HEK293 (cell line): ENCODE results near the gene PHPT1.

Experiments
- CTCF ChIA-PET: fragments of 350-600 bp; formaldehyde crosslinking; extraction: SDS; loops from one replicate; lab custom pipeline; 2021; ENCODE audit warnings: antibody characterized with exemption; lab: Yijun Ruan, JAX
- POLR2A ChIA-PET: fragments of 300-600 bp; formaldehyde crosslinking; extraction: SDS; loops from one replicate; lab custom pipeline; 2020; ENCODE audit warnings: antibody characterized with exemption, inconsistent platforms; lab: Yijun Ruan, JAX
- H3K27ac ChIP-seq: fragments of 200-500 bp; sonication (Bioruptor generic); 2 replicates; pipeline ENCODE4 v1.5.1; 2014; ENCODE audit warnings: low read depth, low read length, control low read depth, inconsistent platforms; ENCODE audit errors: extremely low read depth
- H3K36me3 ChIP-seq, 2 experiments: fragments of 200-500 bp in 1 of 2; sonication (Bioruptor generic) in 1 of 2; 1 replicate in 1 of 2; 2 replicates in 1 of 2; pipeline ENCODE4 v1.5.1; 2014 to 2017; ENCODE audit warnings: inconsistent platforms in 2 of 2, low read length in 2 of 2; ENCODE audit not compliant: control insufficient read depth in 2 of 2, insufficient read depth in 1 of 2
- H3K4me1 ChIP-seq: fragments of 200-500 bp; sonication (Bioruptor generic); 2 replicates; pipeline ENCODE4 v1.5.1; 2014; ENCODE audit warnings: mild to moderate bottlenecking, low read length, inconsistent platforms; ENCODE audit not compliant: control insufficient read depth, insufficient read depth
- H3K4me3 ChIP-seq: 2 replicates; pipeline ENCODE4 v1.5.1; 2011; ENCODE audit warnings: low read depth, mild to moderate bottlenecking, control low read depth, low read length, moderate library complexity
- H3K9me3 ChIP-seq: fragments of 200-500 bp; sonication (Bioruptor generic); 2 replicates; pipeline ENCODE4 v1.5.1; 2014; ENCODE audit warnings: low read depth, low read length, inconsistent platforms; ENCODE audit not compliant: control insufficient read depth, insufficient read depth
- CTCF ChIP-seq: fragments of 450-650 bp; formaldehyde crosslinking; IDR thresholded peaks from 2 replicates; pipeline ENCODE4 v1.5.1; 2016; ENCODE audit warnings: missing biosample characterization, missing genetic modification characterization
- EGR2 ChIP-seq: fragments of 450-650 bp; formaldehyde crosslinking; IDR thresholded peaks from 2 replicates; pipeline ENCODE4 v1.5.1; 2016; ENCODE audit warnings: low read depth, missing biosample characterization, missing genetic modification characterization
- GFI1B ChIP-seq: fragments of 450-650 bp; formaldehyde crosslinking; IDR thresholded peaks from 2 replicates; pipeline ENCODE4 v1.5.1; 2016; ENCODE audit warnings: missing biosample characterization, missing genetic modification characterization
- GLI4 ChIP-seq: fragments of 450-650 bp; formaldehyde crosslinking; IDR thresholded peaks from 2 replicates; pipeline ENCODE4 v1.5.1; 2016; ENCODE audit warnings: missing biosample characterization, missing genetic modification characterization
- GLIS1 ChIP-seq: fragments of 450-650 bp; formaldehyde crosslinking; IDR thresholded peaks from 2 replicates; pipeline ENCODE4 v1.5.1; 2016; ENCODE audit warnings: missing biosample characterization, missing genetic modification characterization
- GLIS2 ChIP-seq: fragments of 450-650 bp; formaldehyde crosslinking; IDR thresholded peaks from 2 replicates; pipeline ENCODE4 v1.5.1; 2016; ENCODE audit warnings: missing biosample characterization, missing genetic modification characterization
- HOXD13 ChIP-seq: sonication (generic); formaldehyde crosslinking; IDR thresholded peaks from 2 replicates; pipeline ENCODE4 v1.8.0; 2022; ENCODE audit warnings: missing genetic modification reagents, borderline replicate concordance
- MZF1 ChIP-seq: fragments of 450-650 bp; formaldehyde crosslinking; IDR thresholded peaks from 2 replicates; pipeline ENCODE4 v1.5.1; 2017; ENCODE audit warnings: missing biosample characterization, missing genetic modification characterization, borderline replicate concordance
- REST ChIP-seq: fragments of 450-650 bp; formaldehyde crosslinking; IDR thresholded peaks from 2 replicates; pipeline ENCODE4 v1.5.1; 2016; ENCODE audit warnings: missing biosample characterization, missing genetic modification characterization
- ZBTB44 ChIP-seq: fragments of 450-650 bp; IDR thresholded peaks from 2 replicates; pipeline ENCODE4 v1.5.1; 2018; ENCODE audit warnings: missing biosample characterization, mild to moderate bottlenecking, missing genetic modification characterization
- ZBTB8A ChIP-seq: fragments of 450-650 bp; formaldehyde crosslinking; IDR thresholded peaks from 2 replicates; pipeline ENCODE4 v1.5.1; 2016; ENCODE audit warnings: missing biosample characterization, missing genetic modification characterization
- ZNF133 ChIP-seq: fragments of 450-650 bp; formaldehyde crosslinking; IDR thresholded peaks from 2 replicates; pipeline ENCODE4 v1.5.1; 2016; ENCODE audit warnings: missing biosample characterization, missing genetic modification characterization
- ZNF16 ChIP-seq: fragments of 450-650 bp; formaldehyde crosslinking; IDR thresholded peaks from 2 replicates; pipeline ENCODE4 v1.5.1; 2016; ENCODE audit warnings: low read depth, missing biosample characterization, missing genetic modification characterization
- ZNF184 ChIP-seq: fragments of 450-650 bp; IDR thresholded peaks from 2 replicates; pipeline ENCODE4 v1.5.1; 2018; ENCODE audit warnings: missing biosample characterization, mild to moderate bottlenecking, missing genetic modification characterization
- ZNF19 ChIP-seq: fragments of 450-650 bp; formaldehyde crosslinking; IDR thresholded peaks from 2 replicates; pipeline ENCODE4; 2016; ENCODE audit warnings: missing biosample characterization, missing genetic modification characterization, low read depth
- ZNF274 ChIP-seq, 2 experiments: fragments of 200-500 bp in 1 of 2; fragments of 450-650 bp in 1 of 2; sonication (Bioruptor generic) in 1 of 2; formaldehyde crosslinking in 1 of 2; IDR thresholded peaks; 2 replicates each; pipeline versions ENCODE4 v1.5.1 to v1.6.1; 2014 to 2016; ENCODE audit warnings: borderline replicate concordance in 1 of 2, inconsistent platforms in 1 of 2, low read length in 1 of 2, missing biosample characterization in 1 of 2, missing genetic modification characterization in 1 of 2
- ZNF362 ChIP-seq: fragments of 450-650 bp; formaldehyde crosslinking; IDR thresholded peaks from 2 replicates; pipeline ENCODE4 v1.5.1; 2016; ENCODE audit warnings: missing biosample characterization, missing genetic modification characterization
- ZNF366 ChIP-seq: fragments of 450-650 bp; formaldehyde crosslinking; conservative IDR thresholded peaks from 2 replicates; pipeline ENCODE4 v1.5.1; 2016; ENCODE audit warnings: missing biosample characterization, missing genetic modification characterization
- ZNF433 ChIP-seq: fragments of 450-650 bp; formaldehyde crosslinking; IDR thresholded peaks from 2 replicates; pipeline ENCODE4 v1.5.1; 2016; ENCODE audit warnings: missing biosample characterization, missing genetic modification characterization, low read depth
- ZNF48 ChIP-seq: fragments of 450-650 bp; formaldehyde crosslinking; IDR thresholded peaks from 2 replicates; pipeline ENCODE4 v1.5.1; 2016; ENCODE audit warnings: missing biosample characterization, missing genetic modification characterization
- ZNF548 ChIP-seq: fragments of 450-650 bp; formaldehyde crosslinking; IDR thresholded peaks from 2 replicates; pipeline ENCODE4 v1.5.1; 2016; ENCODE audit warnings: missing biosample characterization, missing genetic modification characterization
- ZNF677 ChIP-seq: fragments of 450-650 bp; IDR thresholded peaks from 2 replicates; pipeline ENCODE4 v1.5.0; 2018; ENCODE audit warnings: missing biosample characterization, mild to moderate bottlenecking, missing genetic modification characterization, moderate library complexity
- ZNF747 ChIP-seq: fragments of 450-650 bp; formaldehyde crosslinking; IDR thresholded peaks from 2 replicates; pipeline ENCODE4 v1.5.1; 2016; ENCODE audit warnings: missing biosample characterization, missing genetic modification characterization
- ZNF791 ChIP-seq: fragments of 450-650 bp; formaldehyde crosslinking; IDR thresholded peaks from 2 replicates; pipeline ENCODE4 v1.5.1; 2016; ENCODE audit warnings: missing biosample characterization, missing genetic modification characterization
- ZXDB ChIP-seq: fragments of 450-650 bp; formaldehyde crosslinking; IDR thresholded peaks from 2 replicates; pipeline ENCODE4 v1.5.1; 2016; ENCODE audit warnings: missing biosample characterization, missing genetic modification characterization
- TF ChIP-seq, protein P1 (sequence below): fragments of 450-650 bp; formaldehyde crosslinking; IDR thresholded peaks from 2 replicates; pipeline ENCODE4 v1.5.1; 2016; ENCODE audit warnings: missing biosample characterization, missing genetic modification characterization, borderline replicate concordance
- TF ChIP-seq, protein P2 (sequence below): fragments of 450-650 bp; formaldehyde crosslinking; IDR thresholded peaks from 2 replicates; pipeline ENCODE4 v1.5.1; 2017; ENCODE audit warnings: missing biosample characterization, missing genetic modification characterization

Gene PHPT1

GRCh38 chr9:136867480-136867879 lies 18.3 kb downstream of the PHPT1 start:
- TF ChIP-seq GLIS1 (tag by site-specific recombination): no peak
- no peak for TF ChIP-seq GLI4 (tag by site-specific recombination)
- no peak for TF ChIP-seq ZNF791
- TF ChIP-seq ZNF16 (tag by site-specific recombination): no peak
- no peak for TF ChIP-seq ZBTB8A (tag by site-specific recombination)
- TF ChIP-seq ZNF19: no peak
- no peak for TF ChIP-seq REST (tag by site-specific recombination)
- no peak for TF ChIP-seq ZNF133 (tag by site-specific recombination)
- TF ChIP-seq ZNF433: no peak
- TF ChIP-seq ZNF184: no peak
- no peak for TF ChIP-seq ZNF548
- no peak for TF ChIP-seq ZNF677
- no peak for TF ChIP-seq ZBTB44
- TF ChIP-seq, protein P1, sequence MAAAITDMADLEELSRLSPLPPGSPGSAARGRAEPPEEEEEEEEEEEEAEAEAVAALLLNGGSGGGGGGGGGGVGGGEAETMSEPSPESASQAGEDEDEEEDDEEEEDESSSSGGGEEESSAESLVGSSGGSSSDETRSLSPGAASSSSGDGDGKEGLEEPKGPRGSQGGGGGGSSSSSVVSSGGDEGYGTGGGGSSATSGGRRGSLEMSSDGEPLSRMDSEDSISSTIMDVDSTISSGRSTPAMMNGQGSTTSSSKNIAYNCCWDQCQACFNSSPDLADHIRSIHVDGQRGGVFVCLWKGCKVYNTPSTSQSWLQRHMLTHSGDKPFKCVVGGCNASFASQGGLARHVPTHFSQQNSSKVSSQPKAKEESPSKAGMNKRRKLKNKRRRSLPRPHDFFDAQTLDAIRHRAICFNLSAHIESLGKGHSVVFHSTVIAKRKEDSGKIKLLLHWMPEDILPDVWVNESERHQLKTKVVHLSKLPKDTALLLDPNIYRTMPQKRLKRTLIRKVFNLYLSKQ: no peak
- TF ChIP-seq ZNF362 (tag by site-specific recombination): no peak
- no peak for TF ChIP-seq ZNF366
- TF ChIP-seq EGR2: no peak
- TF ChIP-seq GLIS2 (tag by site-specific recombination): no peak
- TF ChIP-seq HOXD13 (CRISPR knock-in tag): no peak
- POLR2A ChIA-PET: interaction anchor here (3.4 kb wide), 1 partner anchor 18 kb away, joined by 15 read pairs; the partner anchor contains the start of gene TRAF2
- CTCF ChIA-PET: no interaction called here
- no peak overlapping the region for H3K4me3 ChIP-seq
- H3K4me1 ChIP-seq: no peaks in the 10 kb centered on the region
- H3K36me3 ChIP-seq: peaks cover 0 to 25% of the 10 kb centered on the region in 2 experiments; a peak in 2 of 3 replicates
- no peak overlapping the region for H3K27ac ChIP-seq
- no peaks in the 10 kb centered on the region for H3K9me3 ChIP-seq

DNA sequence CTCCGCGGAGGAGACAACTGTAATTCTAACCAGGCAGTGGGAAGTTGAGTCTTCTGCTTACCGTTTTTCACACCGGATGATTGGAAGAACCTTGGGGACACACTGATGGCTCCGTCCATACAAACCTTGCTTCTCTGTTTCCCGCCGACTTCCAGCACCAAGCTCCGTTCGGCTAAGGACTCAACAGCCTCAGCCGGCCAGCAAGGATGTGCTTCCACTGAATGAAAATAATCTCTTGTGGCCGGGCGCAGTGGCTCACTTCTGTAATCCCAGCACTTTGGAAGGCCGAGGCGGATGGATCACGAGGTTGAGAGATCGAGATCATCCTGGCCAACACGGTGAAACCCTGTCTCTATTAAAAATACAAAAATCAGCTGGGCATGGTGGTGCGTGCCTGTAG lies 18.7 kb downstream of the PHPT1 start:
- H3K4me1 ChIP-seq: no peaks in the 10 kb centered on the region
- ChIA-PET CTCF (interaction anchor here (1.4 kb wide), 1 partner anchor 14 kb away, joined by 3 read pairs; no protein-coding TSS in a partner anchor), POLR2A (interaction anchor here (1.1 to 3.4 kb wide), 3 partner anchors 11 to 219 kb away, joined by 3 to 15 read pairs (median 3); partner anchors contain the start of genes MAN1B1 and TRAF2)
- TF ChIP-seq MZF1 (tag by site-specific recombination) (no peak), ZXDB (tag by site-specific recombination) (no peak), ZNF48 (tag by site-specific recombination) (no peak), ZNF274 (IDR thresholded peaks at IDR 0.05; ENCODE audit: low read length) (no peak), ZNF274 (tag by site-specific recombination; IDR thresholded peaks at IDR 0.05; ENCODE audit: borderline replicate concordance) (no peak), ZNF747 (tag by site-specific recombination) (no peak), CTCF (tag by site-specific recombination) (no peak), GFI1B (no peak)
- TF ChIP-seq, protein P2, sequence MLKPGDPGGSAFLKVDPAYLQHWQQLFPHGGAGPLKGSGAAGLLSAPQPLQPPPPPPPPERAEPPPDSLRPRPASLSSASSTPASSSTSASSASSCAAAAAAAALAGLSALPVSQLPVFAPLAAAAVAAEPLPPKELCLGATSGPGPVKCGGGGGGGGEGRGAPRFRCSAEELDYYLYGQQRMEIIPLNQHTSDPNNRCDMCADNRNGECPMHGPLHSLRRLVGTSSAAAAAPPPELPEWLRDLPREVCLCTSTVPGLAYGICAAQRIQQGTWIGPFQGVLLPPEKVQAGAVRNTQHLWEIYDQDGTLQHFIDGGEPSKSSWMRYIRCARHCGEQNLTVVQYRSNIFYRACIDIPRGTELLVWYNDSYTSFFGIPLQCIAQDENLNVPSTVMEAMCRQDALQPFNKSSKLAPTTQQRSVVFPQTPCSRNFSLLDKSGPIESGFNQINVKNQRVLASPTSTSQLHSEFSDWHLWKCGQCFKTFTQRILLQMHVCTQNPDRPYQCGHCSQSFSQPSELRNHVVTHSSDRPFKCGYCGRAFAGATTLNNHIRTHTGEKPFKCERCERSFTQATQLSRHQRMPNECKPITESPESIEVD (tag by site-specific recombination): no peak
- H3K4me3 ChIP-seq: no peak overlapping the region
- H3K9me3 ChIP-seq: no peaks in the 10 kb centered on the region
- no peak overlapping the region for H3K27ac ChIP-seq
- peaks cover 0 to 21% of the 10 kb centered on the region in 2 experiments; a peak in 2 of 3 replicates for H3K36me3 ChIP-seq
